HepG2 (cell line): ENCODE measurements around the gene WWP2. TPM values are rescaled to one million over a fixed set of nuclear protein-coding genes. Genes with fewer than 3 reads are reported as not detected.
A peak's percentile ranks its signal among the peaks of the same experiment; 100 is the strongest.

Experiments
- ARNTL ChIP-seq: sonication (generic); formaldehyde crosslinking; IDR thresholded peaks from 2 replicates; pipeline ENCODE4 v1.4.0; 2020; ENCODE audit warnings: mild to moderate bottlenecking, missing genetic modification reagents
- CHD2 ChIP-seq: IDR thresholded peaks from 2 replicates; pipeline ENCODE4 v1.6.1; 2011; ENCODE audit warnings: low read depth, low read length, improper control_type of control experiment
- FOXK1 ChIP-seq: sonication (generic); formaldehyde crosslinking; IDR thresholded peaks from 2 replicates; pipeline ENCODE4 v1.4.0; 2020; ENCODE audit warnings: low read depth, missing genetic modification reagents, borderline replicate concordance
- HMG20A ChIP-seq: IDR thresholded peaks from 2 replicates; pipeline ENCODE4 v1.6.1; 2016; ENCODE audit warnings: borderline replicate concordance
- LCORL ChIP-seq, 2 experiments: fragments of 450-650 bp in 1 of 2; sonication (generic) in 1 of 2; formaldehyde crosslinking in 1 of 2; IDR thresholded peaks; 2 replicates each; pipeline versions ENCODE4 v1.5.0 to v1.6.1; 2017 to 2020; ENCODE audit warnings: antibody characterized with exemption in 1 of 2, missing genetic modification reagents in 1 of 2
- MBD4 ChIP-seq: IDR thresholded peaks from 2 replicates; pipeline ENCODE4 v1.6.1; 2012; ENCODE audit warnings: low read length, inconsistent platforms, borderline replicate concordance
- NFKB2 ChIP-seq: sonication (generic); formaldehyde crosslinking; IDR thresholded peaks from 2 replicates; pipeline ENCODE4 v1.4.0; 2020; ENCODE audit warnings: missing genetic modification reagents, borderline replicate concordance
- RBM39 ChIP-seq: fragments of 200-400 bp; formaldehyde crosslinking; IDR thresholded peaks from one replicate; pipeline ENCODE4 v1.6.1; 2018; ENCODE audit warnings: antibody characterized with exemption, mild to moderate bottlenecking, low read depth, low read length; ENCODE audit not compliant: poor library complexity, severe bottlenecking
- RFX5 ChIP-seq: IDR thresholded peaks from 2 replicates; pipeline ENCODE4 v1.6.1; 2011; ENCODE audit warnings: low read depth, low read length, improper control_type of control experiment
- SIX4 ChIP-seq: sonication (generic); formaldehyde crosslinking; IDR thresholded peaks from 2 replicates; pipeline ENCODE4 v1.4.0; 2020; ENCODE audit warnings: missing genetic modification reagents
- THAP11 ChIP-seq: IDR thresholded peaks from 2 replicates; pipeline ENCODE4 v1.6.1; 2016; ENCODE audit warnings: missing biosample characterization, missing genetic modification reagents
- ZNF121 ChIP-seq: sonication (generic); formaldehyde crosslinking; IDR thresholded peaks from 2 replicates; pipeline ENCODE4 v1.5.0; 2020; ENCODE audit warnings: mild to moderate bottlenecking, missing genetic modification reagents
- ZNF547 ChIP-seq: sonication (generic); formaldehyde crosslinking; IDR thresholded peaks from 2 replicates; pipeline ENCODE4 v1.5.1; 2020; ENCODE audit warnings: mild to moderate bottlenecking, missing genetic modification reagents
- ZNF552 ChIP-seq: sonication (generic); formaldehyde crosslinking; IDR thresholded peaks from 2 replicates; pipeline ENCODE4 v1.9.0; 2022; ENCODE audit warnings: missing genetic modification reagents, mild to moderate bottlenecking, borderline replicate concordance
- ZNF572 ChIP-seq: sonication (generic); formaldehyde crosslinking; IDR thresholded peaks from 2 replicates; pipeline ENCODE4 v1.5.1; 2020; ENCODE audit warnings: mild to moderate bottlenecking, missing genetic modification reagents
- ZNF652 ChIP-seq: IDR thresholded peaks from 2 replicates; pipeline ENCODE4 v1.6.1; 2016; ENCODE audit warnings: low read depth, borderline replicate concordance
- ZNF746 ChIP-seq: sonication (generic); formaldehyde crosslinking; IDR thresholded peaks from 2 replicates; pipeline ENCODE4 v1.8.0; 2022; ENCODE audit warnings: mild to moderate bottlenecking, missing genetic modification reagents
- ZSCAN30 ChIP-seq: sonication (generic); formaldehyde crosslinking; IDR thresholded peaks from 2 replicates; pipeline ENCODE4 v1.5.0; 2020; ENCODE audit warnings: mild to moderate bottlenecking, missing genetic modification reagents
- polyA plus RNA-seq, 8 experiments: library from polyadenylated mRNA; depleted of rRNA in 3 of 8; stranded (reverse) in 7 of 8; unstranded in 1 of 8; fragments of >200 nt; fragmentation: Illumina TruSeq in 4 of 8; extraction: Trizol in 4 of 8; gene quantifications; 2 replicates each; pipeline versions ENCODE4 v1.2.1 to v1.2.3, GENCODE V29; 2011 to 2016; ENCODE audit warnings: low read depth in 4 of 8, missing spikeins in 1 of 8, mixed read lengths in 1 of 8; ENCODE audit not compliant: insufficient read depth in 1 of 8
- total RNA-seq, 5 experiments: library from RNA; depleted of rRNA; stranded (reverse); fragments of >200 nt; fragmentation: Illumina TruSeq; extraction: Trizol; gene quantifications; 2 replicates each; pipeline ENCODE4 v1.2.3, GENCODE V29; 2016; ENCODE audit warnings: low read depth in 1 of 5
- TF ChIP-seq, protein P1 (sequence below): sonication (generic); formaldehyde crosslinking; IDR thresholded peaks from 2 replicates; pipeline ENCODE4 v1.4.0; 2020; ENCODE audit warnings: missing genetic modification reagents
- TF ChIP-seq, protein P2 (sequence below), 2 experiments: fragments of 450-650 bp in 1 of 2; sonication (generic) in 1 of 2; formaldehyde crosslinking; IDR thresholded peaks; 2 replicates each; pipeline versions ENCODE4 v1.5.0 to v1.8.0; 2020 to 2022; ENCODE audit warnings: mild to moderate bottlenecking in 1 of 2, missing genetic modification reagents in 1 of 2
- TF ChIP-seq, protein P3 (sequence below): sonication (generic); formaldehyde crosslinking; IDR thresholded peaks from 2 replicates; pipeline ENCODE4 v1.5.1; 2020; ENCODE audit warnings: mild to moderate bottlenecking, missing genetic modification reagents
- TF ChIP-seq, protein P4 (sequence below): sonication (generic); formaldehyde crosslinking; IDR thresholded peaks from 2 replicates; pipeline ENCODE4 v1.8.0; 2022; ENCODE audit warnings: mild to moderate bottlenecking, missing genetic modification reagents

WWP2 gene
- total and polyA plus RNA-seq, 2 of the 13 experiments (the other 11 are each of a cell fraction or from before 2014, with no cell fraction given): 11.4 to 28.2 TPM

DNA sequence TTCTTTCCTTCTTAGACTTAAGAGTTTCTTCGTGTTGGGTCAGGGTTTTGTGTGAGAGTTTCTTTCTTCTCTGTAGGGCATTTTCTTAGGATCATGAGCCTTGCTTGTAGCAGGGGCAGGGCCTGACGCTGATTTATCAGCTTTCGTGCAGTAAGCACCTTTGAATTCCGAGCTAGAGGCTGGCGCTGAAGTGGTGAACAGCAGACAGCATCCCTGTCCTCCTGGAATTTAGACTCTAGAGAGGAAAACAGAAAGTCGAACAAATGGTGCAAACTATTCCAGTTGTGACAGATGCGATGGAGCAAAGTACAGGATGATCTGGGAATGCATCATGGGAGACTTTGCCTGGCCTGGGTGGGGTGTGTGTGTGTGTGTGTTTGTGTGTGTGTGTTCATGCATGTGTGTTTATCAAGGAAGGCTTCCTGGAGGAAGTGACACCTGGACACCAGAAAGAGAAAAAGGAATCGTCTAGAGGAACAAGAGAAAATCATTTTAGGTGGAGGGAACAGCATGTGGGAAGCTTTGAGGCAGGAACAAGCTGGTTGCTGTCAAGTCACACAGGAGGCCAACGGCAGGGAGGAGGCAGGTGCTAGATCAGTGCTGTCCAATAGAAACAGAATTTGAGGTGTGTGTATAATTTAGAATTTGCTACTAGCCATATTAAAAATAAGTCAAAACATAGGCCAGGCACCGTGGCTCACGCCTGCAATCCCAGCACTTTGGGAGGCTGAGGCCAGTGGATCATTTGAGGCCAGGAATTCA lies 60.2 kb downstream of the WWP2 start (continued):
- TF ChIP-seq, protein P1, sequence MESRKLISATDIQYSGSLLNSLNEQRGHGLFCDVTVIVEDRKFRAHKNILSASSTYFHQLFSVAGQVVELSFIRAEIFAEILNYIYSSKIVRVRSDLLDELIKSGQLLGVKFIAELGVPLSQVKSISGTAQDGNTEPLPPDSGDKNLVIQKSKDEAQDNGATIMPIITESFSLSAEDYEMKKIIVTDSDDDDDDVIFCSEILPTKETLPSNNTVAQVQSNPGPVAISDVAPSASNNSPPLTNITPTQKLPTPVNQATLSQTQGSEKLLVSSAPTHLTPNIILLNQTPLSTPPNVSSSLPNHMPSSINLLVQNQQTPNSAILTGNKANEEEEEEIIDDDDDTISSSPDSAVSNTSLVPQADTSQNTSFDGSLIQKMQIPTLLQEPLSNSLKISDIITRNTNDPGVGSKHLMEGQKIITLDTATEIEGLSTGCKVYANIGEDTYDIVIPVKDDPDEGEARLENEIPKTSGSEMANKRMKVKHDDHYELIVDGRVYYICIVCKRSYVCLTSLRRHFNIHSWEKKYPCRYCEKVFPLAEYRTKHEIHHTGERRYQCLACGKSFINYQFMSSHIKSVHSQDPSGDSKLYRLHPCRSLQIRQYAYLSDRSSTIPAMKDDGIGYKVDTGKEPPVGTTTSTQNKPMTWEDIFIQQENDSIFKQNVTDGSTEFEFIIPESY (CRISPR knock-in tag): no peak; the same call in none of the 2 replicates
- TF ChIP-seq THAP11 (CRISPR knock-in tag) (peak; percentile 53; the same call in 1 of the 2 replicates), ZSCAN30 (CRISPR knock-in tag) (no peak), ZNF652 (CRISPR knock-in tag) (peak; percentile 79), ZNF572 (CRISPR knock-in tag) (0 out of 2 replicates have a peak, but pooled peaks have one; percentile 22), CHD2 (peak; percentile 45; the same call in 1 of the 2 replicates), LCORL (IDR thresholded peaks at IDR 0.05) (peak; percentile 79), LCORL (CRISPR knock-in tag; IDR thresholded peaks at IDR 0.05) (peak; percentile 99), RFX5 (peak; percentile 49), ZNF547 (CRISPR knock-in tag) (peak; percentile 94), HMG20A (CRISPR knock-in tag) (peak; percentile 71; the same call in 1 of the 2 replicates), ZNF746 (no peak), SIX4 (CRISPR knock-in tag) (no peak), RBM39 (no peak), FOXK1 (CRISPR knock-in tag) (peak; percentile 70; the same call in 1 of the 2 replicates), ZNF121 (CRISPR knock-in tag) (peak; percentile 16; the same call in 1 of the 2 replicates), MBD4 (no peak), ARNTL (CRISPR knock-in tag) (0 out of 2 replicates have a peak, but pooled peaks have one; percentile 59), NFKB2 (CRISPR knock-in tag) (0 out of 2 replicates have a peak, but pooled peaks have one; percentile 36), ZNF552 (CRISPR knock-in tag) (0 out of 2 replicates have a peak, but pooled peaks have one; percentile 40)
- TF ChIP-seq, protein P2, sequence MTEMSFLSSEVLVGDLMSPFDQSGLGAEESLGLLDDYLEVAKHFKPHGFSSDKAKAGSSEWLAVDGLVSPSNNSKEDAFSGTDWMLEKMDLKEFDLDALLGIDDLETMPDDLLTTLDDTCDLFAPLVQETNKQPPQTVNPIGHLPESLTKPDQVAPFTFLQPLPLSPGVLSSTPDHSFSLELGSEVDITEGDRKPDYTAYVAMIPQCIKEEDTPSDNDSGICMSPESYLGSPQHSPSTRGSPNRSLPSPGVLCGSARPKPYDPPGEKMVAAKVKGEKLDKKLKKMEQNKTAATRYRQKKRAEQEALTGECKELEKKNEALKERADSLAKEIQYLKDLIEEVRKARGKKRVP (CRISPR knock-in tag; IDR thresholded peaks at IDR 0.05): peak in 1 of 2 experiments; percentile 86; a peak in 2 of 4 replicates
- TF ChIP-seq, protein P3, sequence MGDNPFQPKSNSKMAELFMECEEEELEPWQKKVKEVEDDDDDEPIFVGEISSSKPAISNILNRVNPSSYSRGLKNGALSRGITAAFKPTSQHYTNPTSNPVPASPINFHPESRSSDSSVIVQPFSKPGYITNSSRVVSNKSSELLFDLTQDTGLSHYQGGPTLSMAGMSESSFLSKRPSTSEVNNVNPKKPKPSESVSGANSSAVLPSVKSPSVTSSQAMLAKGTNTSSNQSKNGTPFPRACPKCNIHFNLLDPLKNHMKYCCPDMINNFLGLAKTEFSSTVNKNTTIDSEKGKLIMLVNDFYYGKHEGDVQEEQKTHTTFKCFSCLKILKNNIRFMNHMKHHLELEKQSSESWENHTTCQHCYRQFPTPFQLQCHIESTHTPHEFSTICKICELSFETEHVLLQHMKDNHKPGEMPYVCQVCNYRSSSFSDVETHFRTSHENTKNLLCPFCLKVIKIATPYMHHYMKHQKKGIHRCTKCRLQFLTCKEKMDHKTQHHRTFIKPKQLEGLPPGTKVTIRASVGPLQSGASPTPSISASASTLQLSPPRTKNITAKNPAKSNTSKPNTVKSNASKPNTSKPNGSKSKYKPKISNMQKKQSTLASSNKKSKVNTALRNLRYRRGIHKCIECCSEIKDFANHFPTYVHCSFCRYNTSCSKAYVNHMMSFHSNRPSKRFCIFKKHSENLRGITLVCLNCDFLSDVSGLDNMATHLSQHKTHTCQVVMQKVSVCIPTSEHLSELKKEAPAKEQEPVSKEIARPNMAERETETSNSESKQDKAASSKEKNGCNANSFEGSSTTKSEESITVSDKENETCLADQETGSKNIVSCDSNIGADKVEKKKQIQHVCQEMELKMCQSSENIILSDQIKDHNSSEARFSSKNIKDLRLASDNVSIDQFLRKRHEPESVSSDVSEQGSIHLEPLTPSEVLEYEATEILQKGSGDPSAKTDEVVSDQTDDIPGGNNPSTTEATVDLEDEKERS: peak; percentile 86
- TF ChIP-seq, protein P4, sequence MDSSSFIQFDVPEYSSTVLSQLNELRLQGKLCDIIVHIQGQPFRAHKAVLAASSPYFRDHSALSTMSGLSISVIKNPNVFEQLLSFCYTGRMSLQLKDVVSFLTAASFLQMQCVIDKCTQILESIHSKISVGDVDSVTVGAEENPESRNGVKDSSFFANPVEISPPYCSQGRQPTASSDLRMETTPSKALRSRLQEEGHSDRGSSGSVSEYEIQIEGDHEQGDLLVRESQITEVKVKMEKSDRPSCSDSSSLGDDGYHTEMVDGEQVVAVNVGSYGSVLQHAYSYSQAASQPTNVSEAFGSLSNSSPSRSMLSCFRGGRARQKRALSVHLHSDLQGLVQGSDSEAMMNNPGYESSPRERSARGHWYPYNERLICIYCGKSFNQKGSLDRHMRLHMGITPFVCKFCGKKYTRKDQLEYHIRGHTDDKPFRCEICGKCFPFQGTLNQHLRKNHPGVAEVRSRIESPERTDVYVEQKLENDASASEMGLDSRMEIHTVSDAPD: peak; percentile 87
